Left colon (tissue), 2 donors: ENCODE data around the gene EFCAB7. TPM values are rescaled to one million over a fixed set of nuclear protein-coding genes. Genes with fewer than 3 reads are reported as not detected.
"Not testable (repeated sequence)": the region's sequence is repeated elsewhere in the genome, so short reads cannot be mapped to it uniquely, and the experiment has no call there.

ENCODE experiments used
- ATAC-seq: fragments of 200-7000 bp; cut with Tn5 transposase; one replicate; pipeline ENCODE4 v1.9.1; 2020; ENCODE audit warnings: mild to moderate bottlenecking, moderate library complexity
- DNase-seq, 2 donors: peaks; one replicate each; pipeline ENCODE4 v3.0.0-alpha.2; 2020
- intact Hi-C, 2 donors: fragments of 100-400 bp; cut with DNase I in 1 of 2; cut with micrococcal nuclease in 1 of 2; formaldehyde crosslinking; loops; one replicate each; pipeline versions ENCODE4 v1.11.2 to v1.14.0; 2022; cut with DNase I, micrococcal nuclease
- total RNA-seq, 2 donors: library from RNA; stranded (reverse); fragmentation: NEBNext Ultra II Directional; extraction: Animal tissue kit (Norgen Biotek cat#: 25700); gene quantifications; one replicate each; pipeline ENCODE4 v1.2.1, GENCODE V29; 2021
- donor health status: DM: no; HTN: no; CAD: no.
- donor health status: DM: yes; HTN: yes; CAD: no.

The EFCAB7 gene
- total RNA-seq, 2 donors from 2014 or later = 2.5 to 2.9 TPM

GRCh38 chr1:63547621-63548294 is 24.4 kb downstream of the EFCAB7 start:
- ATAC-seq (no peak), DNase-seq (no peak)
- intact Hi-C loops = no loop called here

GRCh38 chr1:63548303-63548702 is 25.0 kb downstream of the EFCAB7 start:
- intact Hi-C loops = no loop called here
- DNase-seq = no peak
- ATAC-seq = no peak

DNA sequence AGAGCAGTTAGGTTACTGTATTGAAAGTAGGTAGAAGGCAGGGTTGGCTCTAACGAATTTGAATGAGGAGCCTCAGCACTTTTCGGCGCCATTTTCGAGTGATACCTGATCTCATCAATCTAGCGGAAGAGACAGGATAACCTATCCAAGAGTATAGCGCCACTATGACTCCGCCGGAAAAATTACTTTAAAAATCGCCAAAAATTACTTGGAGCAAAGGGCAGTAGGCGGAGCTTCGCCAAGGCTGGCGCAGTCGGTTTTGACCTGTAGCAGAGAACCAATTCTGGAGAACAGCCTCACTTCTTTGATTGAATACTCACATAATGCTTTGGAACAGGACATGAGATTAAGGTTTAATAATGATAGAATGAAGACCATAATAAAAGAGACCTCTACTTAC is 25.6 kb downstream of the EFCAB7 start:
- ATAC-seq (no peak), DNase-seq (no peak)
- intact Hi-C loops = no loop called here

- ATAC-seq (no peak), DNase-seq (no peak)
- intact Hi-C loops = no loop called here
Measured at GRCh38 chr1:63555480-63555879, 32.2 kb downstream of the EFCAB7 start.

GRCh38 chr1:63557365-63557987 is 34.2 kb downstream of the EFCAB7 start:
- peak; percentile 37 for ATAC-seq

GRCh38 chr1:63559357-63559756 is 36.0 kb downstream of the EFCAB7 start:
- no peak for DNase-seq
- no peak for ATAC-seq
- intact Hi-C loops = no loop called here

More at GRCh38 chr1:63557365-63557987, 34.2 kb downstream of the EFCAB7 start:
- intact Hi-C loops = no loop called here
- peak in 1 of 2 donors; percentile 49 for DNase-seq

DNA sequence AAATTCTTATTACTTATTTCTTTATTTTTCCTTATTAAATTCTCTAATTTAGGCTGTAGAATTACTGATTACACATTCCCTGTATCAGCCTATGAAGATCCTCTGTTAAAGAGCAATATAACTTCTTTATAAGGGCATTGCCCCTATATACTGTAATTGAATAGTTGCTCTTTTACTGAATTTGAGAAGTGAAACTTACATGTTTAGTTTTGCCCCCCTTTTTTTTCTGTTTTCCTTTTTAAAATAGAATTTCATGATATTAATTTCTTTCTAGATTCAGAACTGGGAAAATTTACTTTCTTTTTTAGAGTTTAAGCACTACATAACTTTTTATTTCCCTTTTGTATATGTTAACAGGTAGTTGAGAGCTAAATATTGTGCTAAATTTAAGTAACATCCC is 40.4 kb downstream of the EFCAB7 start:
- intact Hi-C loops = no loop called here
- no peak for ATAC-seq
- no peak for DNase-seq

DNA sequence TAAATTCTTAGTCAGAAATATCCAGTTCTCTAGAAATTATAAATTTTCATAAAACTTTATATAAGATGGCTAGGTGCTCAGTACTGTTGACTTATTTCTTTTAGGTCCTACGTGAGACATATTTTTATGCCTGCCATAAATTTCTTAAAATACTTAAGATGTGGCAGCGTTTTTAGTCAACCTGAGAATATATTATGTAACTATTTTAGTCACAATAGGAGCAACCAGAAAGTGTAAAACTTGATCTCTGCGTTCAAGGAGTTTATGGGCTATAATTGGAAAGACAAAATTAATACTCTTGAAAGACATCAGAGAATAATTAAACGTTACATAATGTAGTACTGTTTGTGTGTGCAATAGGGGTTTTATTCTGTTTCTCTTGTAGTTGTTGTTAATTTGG is 45.7 kb downstream of the EFCAB7 start:
- intact Hi-C loops = no loop called here
- ATAC-seq = no peak
- no peak for DNase-seq

GRCh38 chr1:63569640-63570316 is 46.5 kb downstream of the EFCAB7 start:
- DNase-seq = no peak
- intact Hi-C loops = no loop called here
- ATAC-seq = no peak

GRCh38 chr1:63572686-63573085 is 49.4 kb downstream of the EFCAB7 start:
- ATAC-seq, DNase-seq, intact Hi-C loops: not testable (repeated sequence)

GRCh38 chr1:63574203-63574796 is 51.0 kb downstream of the EFCAB7 start:
- intact Hi-C loops, ATAC-seq, DNase-seq: not testable (repeated sequence)

- intact Hi-C loops = no loop called here
- DNase-seq (no peak), ATAC-seq (peak; percentile 32)
Measured at GRCh38 chr1:63575340-63575826, 52.1 kb downstream of the EFCAB7 start.

DNA sequence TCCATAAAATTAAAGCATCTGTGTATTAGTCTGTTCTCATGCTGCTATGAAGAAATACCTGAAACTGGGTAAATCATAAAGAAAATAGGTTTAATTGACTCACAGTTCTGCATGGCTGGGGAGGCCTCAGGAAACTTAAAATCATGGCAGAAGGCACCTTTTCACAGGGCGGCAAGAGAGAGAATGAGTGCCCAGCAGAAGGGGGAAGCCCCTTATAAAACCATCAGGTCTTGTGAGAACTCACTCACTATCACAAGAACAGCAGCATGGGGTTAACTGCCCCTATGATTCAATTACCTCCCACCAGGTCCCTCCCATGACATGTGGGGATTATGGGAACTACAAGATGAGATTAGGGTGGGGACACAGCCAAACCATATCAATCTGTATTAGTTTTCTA is 63.0 kb downstream of the EFCAB7 start:
- DNase-seq, intact Hi-C loops, ATAC-seq: not testable (repeated sequence)

GRCh38 chr1:63590166-63590560 is 66.8 kb downstream of the EFCAB7 start:
- intact Hi-C loops = no loop called here
- DNase-seq = no peak
- ATAC-seq = peak; percentile 13

GRCh38 chr1:63592536-63593302 is 69.4 kb downstream of the EFCAB7 start:
- intact Hi-C loops = no loop called here
- DNase-seq = peak; percentile 11 to 87
- peak; percentile 76 for ATAC-seq

- intact Hi-C loops = no loop called here
- ATAC-seq (peak; percentile 64), DNase-seq (peak; percentile 66 to 81)
Measured at GRCh38 chr1:63593303-63593885, 70.1 kb downstream of the EFCAB7 start, which contains the start of gene PGM1. Gene PGM1, plus strand, starts transcription at chr1:63593411. Its CDS starts 78 bp downstream, at chr1:63593489.

GRCh38 chr1:63593886-63594605 is 70.7 kb downstream of the EFCAB7 start:
- intact Hi-C loops = no loop called here
- DNase-seq (peak; percentile 85 to 87), ATAC-seq (peak; percentile 73)

GRCh38 chr1:63595435-63595834 is 72.1 kb downstream of the EFCAB7 start:
- no peak for ATAC-seq
- no peak for DNase-seq
- intact Hi-C loops = no loop called here
